Skeletal muscle tissue (tissue), 4 donors: ENCODE measurements around the gene HSPH1. TPM values are rescaled to one million over a fixed set of nuclear protein-coding genes. Genes with fewer than 3 reads are reported as not detected.
A peak's percentile ranks its signal among the peaks of the same experiment; 100 is the strongest.

ENCODE experiments used
- H3K27ac ChIP-seq: one replicate; pipeline ENCODE4 v1.7.0; 2013; ENCODE audit warnings: mild to moderate bottlenecking, low read depth, low read length, inconsistent platforms
- H3K27me3 ChIP-seq, 3 donors: one replicate each; pipeline ENCODE4 v1.7.0; 2013; ENCODE audit warnings: low read length in 3 of 3; ENCODE audit not compliant: control insufficient read depth in 3 of 3, insufficient read depth in 3 of 3
- H3K36me3 ChIP-seq, 3 donors: one replicate each; pipeline ENCODE4 v1.7.0; 2013; ENCODE audit warnings: low read length in 3 of 3; ENCODE audit not compliant: control insufficient read depth in 3 of 3, insufficient read depth in 3 of 3
- H3K4me1 ChIP-seq, 3 donors: one replicate each; pipeline ENCODE4 v1.7.0; 2013; ENCODE audit warnings: low read length in 3 of 3, mild to moderate bottlenecking in 3 of 3; ENCODE audit not compliant: control insufficient read depth in 3 of 3, insufficient read depth in 3 of 3
- H3K4me3 ChIP-seq, 3 donors: one replicate each; pipeline ENCODE4 v1.7.0; 2013; ENCODE audit warnings: low read length in 3 of 3
- H3K9ac ChIP-seq, 3 donors: one replicate each; pipeline ENCODE4 v1.7.0; 2013; ENCODE audit warnings: low read length in 3 of 3, mild to moderate bottlenecking in 3 of 3, moderate library complexity in 2 of 3, low read depth in 1 of 3
- H3K9me3 ChIP-seq, 3 donors: one replicate each; pipeline ENCODE4 v1.7.0; 2013; ENCODE audit warnings: low read length in 3 of 3; ENCODE audit not compliant: control insufficient read depth in 3 of 3
- total RNA-seq: library from RNA; depleted of rRNA; stranded (reverse); fragments of >200 nt; gene quantifications from one replicate; pipeline ENCODE4 v1.2.3, GENCODE V29; 2014
- donor health status: Osteomylitis.

Gene HSPH1
- total RNA-seq, 1 donor from 2014 or later: 35.0 TPM

- H3K4me1 ChIP-seq: peaks cover 8 to 22% (median 13%) of the 10 kb centered on the region in 3 donors
- no peaks in the 10 kb centered on the region for H3K9me3 ChIP-seq
- H3K9ac ChIP-seq: peak within 1 kb of the TSS; percentile 67 to 81 (median 72)
- no peaks in the 10 kb centered on the region for H3K36me3 ChIP-seq
- peak within 1 kb of the TSS; percentile 73 for H3K27ac ChIP-seq
- H3K4me3 ChIP-seq: peak within 1 kb of the TSS; percentile 74 to 76 (median 76)
- no peaks in the 10 kb centered on the region for H3K27me3 ChIP-seq
Measured at GRCh38 chr13:31199849-31200636, 38.3 kb upstream of the HSPH1 start, which contains the start of gene B3GLCT. Gene B3GLCT, plus strand, starts transcription at chr13:31199975. Its CDS starts 110 bp downstream, at chr13:31200085.

GRCh38 chr13:31199527-31199848 is 37.8 kb upstream of the HSPH1 start:
- Histone ChIP-seq H3K4me3 (peak overlapping the region; percentile 54 to 76 (median 74)), H3K27ac (peak overlapping the region; percentile 73), H3K9ac (peak overlapping the region in 2 of 3 donors; percentile 43 to 54), H3K36me3 (no peaks in the 10 kb centered on the region), H3K27me3 (no peaks in the 10 kb centered on the region), H3K9me3 (no peaks in the 10 kb centered on the region), H3K4me1 (peaks cover 7 to 19% (median 13%) of the 10 kb centered on the region in 3 donors)

- no peak overlapping the region for H3K4me3 ChIP-seq
- H3K27me3 ChIP-seq: no peaks in the 10 kb centered on the region
- no peaks in the 10 kb centered on the region for H3K36me3 ChIP-seq
- H3K27ac ChIP-seq: no peak overlapping the region
- no peak overlapping the region for H3K9ac ChIP-seq
- peaks cover 5 to 13% (median 13%) of the 10 kb centered on the region in 3 donors for H3K4me1 ChIP-seq
- H3K9me3 ChIP-seq: no peaks in the 10 kb centered on the region
Measured at GRCh38 chr13:31198519-31198918, 36.8 kb upstream of the HSPH1 start.

GRCh38 chr13:31196992-31197391 is 35.3 kb upstream of the HSPH1 start:
- Histone ChIP-seq H3K9me3 (no peaks in the 10 kb centered on the region), H3K36me3 (no peaks in the 10 kb centered on the region), H3K27ac (no peak overlapping the region), H3K4me1 (peaks cover 11 to 16% (median 16%) of the 10 kb centered on the region in 3 donors), H3K9ac (no peak overlapping the region), H3K27me3 (no peaks in the 10 kb centered on the region), H3K4me3 (no peak overlapping the region)

GRCh38 chr13:31195616-31196015 is 33.9 kb upstream of the HSPH1 start:
- peaks cover 8 to 12% (median 8%) of the 10 kb centered on the region in 3 donors for H3K4me1 ChIP-seq
- no peak overlapping the region for H3K4me3 ChIP-seq
- no peaks in the 10 kb centered on the region for H3K9me3 ChIP-seq
- H3K9ac ChIP-seq: no peak overlapping the region
- no peak overlapping the region for H3K27ac ChIP-seq
- H3K36me3 ChIP-seq: no peaks in the 10 kb centered on the region
- no peaks in the 10 kb centered on the region for H3K27me3 ChIP-seq

- H3K27ac ChIP-seq: no peak overlapping the region
- H3K9ac ChIP-seq: no peak overlapping the region
- H3K27me3 ChIP-seq: no peaks in the 10 kb centered on the region
- no peaks in the 10 kb centered on the region for H3K36me3 ChIP-seq
- H3K9me3 ChIP-seq: no peaks in the 10 kb centered on the region
- peak overlapping the region in 1 of 3 donors; percentile 3 for H3K4me3 ChIP-seq
- H3K4me1 ChIP-seq: peaks cover 5 to 10% (median 8%) of the 10 kb centered on the region in 3 donors
Measured at GRCh38 chr13:31192306-31192705, 30.6 kb upstream of the HSPH1 start.

- no peaks in the 10 kb centered on the region for H3K36me3 ChIP-seq
- H3K27ac ChIP-seq: no peak overlapping the region
- H3K27me3 ChIP-seq: no peaks in the 10 kb centered on the region
- peaks cover 5 to 10% (median 8%) of the 10 kb centered on the region in 3 donors for H3K4me1 ChIP-seq
- H3K4me3 ChIP-seq: peak overlapping the region in 1 of 3 donors; percentile 3
- H3K9me3 ChIP-seq: no peaks in the 10 kb centered on the region
- H3K9ac ChIP-seq: no peak overlapping the region
Measured at GRCh38 chr13:31191748-31192147, 30.0 kb upstream of the HSPH1 start.

- H3K4me3 ChIP-seq: no peak overlapping the region
- no peaks in the 10 kb centered on the region for H3K27me3 ChIP-seq
Measured at GRCh38 chr13:31184981-31185645, 23.4 kb upstream of the HSPH1 start.

GRCh38 chr13:31184451-31184850 is 22.7 kb upstream of the HSPH1 start:
- Histone ChIP-seq H3K9me3 (no peaks in the 10 kb centered on the region), H3K4me3 (no peak overlapping the region), H3K27me3 (no peaks in the 10 kb centered on the region), H3K36me3 (no peaks in the 10 kb centered on the region), H3K27ac (no peak overlapping the region), H3K9ac (no peak overlapping the region), H3K4me1 (no peaks in the 10 kb centered on the region)

More at GRCh38 chr13:31184981-31185645, 23.4 kb upstream of the HSPH1 start:
- H3K9me3 ChIP-seq: no peaks in the 10 kb centered on the region
- H3K36me3 ChIP-seq: no peaks in the 10 kb centered on the region
- H3K4me1 ChIP-seq: no peaks in the 10 kb centered on the region
- H3K9ac ChIP-seq: no peak overlapping the region
- no peak overlapping the region for H3K27ac ChIP-seq

- Histone ChIP-seq H3K9me3 (no peaks in the 10 kb centered on the region), H3K27ac (no peak overlapping the region), H3K4me3 (no peak overlapping the region), H3K4me1 (no peaks in the 10 kb centered on the region), H3K36me3 (no peaks in the 10 kb centered on the region), H3K27me3 (no peaks in the 10 kb centered on the region), H3K9ac (no peak overlapping the region)
Measured at GRCh38 chr13:31182987-31183386, 21.3 kb upstream of the HSPH1 start.
